ENCODE results near the gene STX16.

DNA sequence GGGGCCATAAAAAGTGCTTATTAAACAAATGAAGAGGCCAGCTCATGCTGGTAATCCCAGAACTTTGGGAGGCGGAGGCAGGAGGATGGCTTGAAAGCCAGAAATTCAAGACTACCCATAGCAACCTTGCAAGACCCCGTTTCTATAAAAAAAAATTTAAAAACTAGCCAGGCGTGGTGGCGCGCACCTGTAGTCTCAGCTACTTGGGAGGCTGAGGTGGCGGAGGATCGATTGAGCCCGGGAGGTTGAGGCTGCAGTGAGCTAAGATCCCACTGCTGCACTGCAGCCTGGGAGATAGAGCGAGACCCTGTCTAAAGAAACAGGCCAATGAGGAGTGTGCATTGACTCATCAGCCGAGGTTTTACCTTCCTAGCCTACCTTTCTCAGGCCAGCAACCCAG, 56.7 kb downstream of the STX16 start:
- no peak for TF ChIP-seq EP300 (IDR thresholded peaks at IDR 0.05; ENCODE audit: low read depth)
- TF ChIP-seq, protein P1, sequence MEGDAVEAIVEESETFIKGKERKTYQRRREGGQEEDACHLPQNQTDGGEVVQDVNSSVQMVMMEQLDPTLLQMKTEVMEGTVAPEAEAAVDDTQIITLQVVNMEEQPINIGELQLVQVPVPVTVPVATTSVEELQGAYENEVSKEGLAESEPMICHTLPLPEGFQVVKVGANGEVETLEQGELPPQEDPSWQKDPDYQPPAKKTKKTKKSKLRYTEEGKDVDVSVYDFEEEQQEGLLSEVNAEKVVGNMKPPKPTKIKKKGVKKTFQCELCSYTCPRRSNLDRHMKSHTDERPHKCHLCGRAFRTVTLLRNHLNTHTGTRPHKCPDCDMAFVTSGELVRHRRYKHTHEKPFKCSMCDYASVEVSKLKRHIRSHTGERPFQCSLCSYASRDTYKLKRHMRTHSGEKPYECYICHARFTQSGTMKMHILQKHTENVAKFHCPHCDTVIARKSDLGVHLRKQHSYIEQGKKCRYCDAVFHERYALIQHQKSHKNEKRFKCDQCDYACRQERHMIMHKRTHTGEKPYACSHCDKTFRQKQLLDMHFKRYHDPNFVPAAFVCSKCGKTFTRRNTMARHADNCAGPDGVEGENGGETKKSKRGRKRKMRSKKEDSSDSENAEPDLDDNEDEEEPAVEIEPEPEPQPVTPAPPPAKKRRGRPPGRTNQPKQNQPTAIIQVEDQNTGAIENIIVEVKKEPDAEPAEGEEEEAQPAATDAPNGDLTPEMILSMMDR (IDR thresholded peaks at IDR 0.05), result no peak
